ENCODE measurements around the gene DIABLO. TPM values are rescaled to one million over a fixed set of nuclear protein-coding genes. Genes with fewer than 3 reads are reported as not detected.
"Not testable (repeated sequence)": the region's sequence is repeated elsewhere in the genome, so short reads cannot be mapped to it uniquely, and the experiment has no call there.

Gene DIABLO
- total and polyA plus RNA-seq, 12 donors, result 18.1 to 68.6 (median 32.8) TPM

DNA sequence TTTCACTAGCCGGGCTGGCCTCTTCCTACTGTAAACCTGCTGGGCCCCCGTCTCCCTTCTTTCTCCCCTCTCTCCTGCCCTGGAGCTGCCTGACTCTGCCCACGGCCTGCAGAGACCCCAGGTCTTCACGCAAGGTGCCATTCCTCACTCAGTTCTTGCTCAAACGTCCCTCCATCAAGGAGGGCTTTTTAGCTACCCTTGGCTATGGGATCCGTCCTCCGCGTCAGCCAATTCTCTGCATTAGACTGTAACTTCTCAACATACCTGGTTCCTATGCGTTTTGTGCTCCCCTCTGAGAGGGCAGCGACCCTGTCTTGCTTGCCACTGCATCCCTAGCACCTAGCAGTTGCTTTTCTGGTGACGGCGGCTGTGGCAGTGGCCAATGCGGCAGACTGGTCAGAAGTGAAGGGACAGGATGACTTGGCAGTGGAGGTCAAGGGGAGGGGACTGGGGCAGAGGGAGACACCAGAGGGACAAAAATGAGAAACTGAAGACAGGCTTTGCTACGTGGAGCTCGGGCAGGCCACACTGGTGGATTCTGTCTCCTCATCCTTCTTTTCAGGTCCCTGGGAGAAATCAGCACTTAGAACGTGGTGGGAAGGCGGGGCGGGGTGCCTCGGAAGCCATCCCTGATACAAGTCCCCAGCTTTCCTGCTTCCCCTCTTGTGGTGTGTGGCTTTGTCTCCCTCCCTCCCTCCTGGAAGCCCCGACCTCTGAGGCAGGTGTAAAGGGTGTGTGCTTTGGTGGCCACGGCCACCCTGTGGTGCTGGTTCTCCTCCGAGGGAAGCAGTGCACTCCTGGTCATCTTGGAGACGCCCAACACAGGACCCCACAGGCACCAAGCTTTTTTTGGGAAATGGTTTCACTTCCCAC lies 20.6 kb downstream of the DIABLO start:
- no peak for DNase-seq
- no peak for TF ChIP-seq CTCF (IDR thresholded peaks at IDR 0.05)
- H3K4me3 ChIP-seq, result no peak overlapping the region
- no peaks in the 10 kb centered on the region for H3K9me3 ChIP-seq
- peaks cover 0 to 17% (median 10%) of the 10 kb centered on the region in 9 donors for H3K4me1 ChIP-seq
- intact Hi-C loops (cut with DNase I), result loop anchor here in 1 of 10 donors (10.0 kb wide), 1 partner anchor 150 kb away; no protein-coding TSS in a partner anchor
- 46 to 51% methylated on average over 23 of the region's 23 CpGs for WGBS, 2 donors
- ATAC-seq, result no peak
- no peak overlapping the region for H3K27ac ChIP-seq
- H3K36me3 ChIP-seq, result peaks cover 0 to 38% (median 21%) of the 10 kb centered on the region in 9 donors
- peaks cover 7 to 58% (median 48%) of the 10 kb centered on the region in 7 donors for H3K27me3 ChIP-seq

- DNase-seq (no peak), ATAC-seq (no peak)
- Histone ChIP-seq H3K27ac (no peak overlapping the region), H3K4me3 (peak overlapping the region in 9 of 10 donors; percentile 51 to 70 (median 59)), H3K36me3 (peaks cover 0 to 29% (median 21%) of the 10 kb centered on the region in 9 donors), H3K4me1 (peaks cover 0 to 17% (median 10%) of the 10 kb centered on the region in 9 donors), H3K9me3 (no peaks in the 10 kb centered on the region), H3K27me3 (peaks cover 7 to 67% (median 57%) of the 10 kb centered on the region in 7 donors)
- 12 to 15% methylated on average over 45 to 71 of the region's 71 CpGs for WGBS, 2 donors
- intact Hi-C loops (cut with DNase I), result loop anchor here in 2 of 10 donors (5.0 to 10.0 kb wide), 2 partner anchors 150 to 152 kb away; no protein-coding TSS in a partner anchor
- no peak for TF ChIP-seq CTCF (IDR thresholded peaks at IDR 0.05)
Measured at GRCh38 chr12:122204167-122205052, 21.4 kb downstream of the DIABLO start.

GRCh38 chr12:122203301-122204166 lies 22.3 kb downstream of the DIABLO start, which contains the start of gene B3GNT4:
B3GNT4 (plus strand) TSS chr12:122203709; CDS start chr12:122204619, 910 bp downstream.
- no peaks in the 10 kb centered on the region for H3K9me3 ChIP-seq
- DNase-seq, result peak; percentile 24 to 62
- WGBS, 2 donors, result 0 to 1% methylated on average over 51 to 104 of the region's 104 CpGs
- H3K4me3 ChIP-seq, result peak within 1 kb of the TSS; percentile 35 to 70 (median 58)
- TF ChIP-seq CTCF (IDR thresholded peaks at IDR 0.05), result no peak
- peak in 7 of 8 donors; percentile 44 to 73 (median 62) for ATAC-seq
- peaks cover 0 to 20% (median 14%) of the 10 kb centered on the region in 9 donors for H3K36me3 ChIP-seq
- H3K27me3 ChIP-seq, result peaks cover 7 to 72% (median 61%) of the 10 kb centered on the region in 7 donors
- no peak within 1 kb of the TSS for H3K27ac ChIP-seq
- peaks cover 0 to 17% (median 10%) of the 10 kb centered on the region in 9 donors for H3K4me1 ChIP-seq
- intact Hi-C loops (cut with DNase I), result loop anchor here in 2 of 10 donors (5.0 to 10.0 kb wide), 2 partner anchors 149 to 151 kb away; no protein-coding TSS in a partner anchor

DNA sequence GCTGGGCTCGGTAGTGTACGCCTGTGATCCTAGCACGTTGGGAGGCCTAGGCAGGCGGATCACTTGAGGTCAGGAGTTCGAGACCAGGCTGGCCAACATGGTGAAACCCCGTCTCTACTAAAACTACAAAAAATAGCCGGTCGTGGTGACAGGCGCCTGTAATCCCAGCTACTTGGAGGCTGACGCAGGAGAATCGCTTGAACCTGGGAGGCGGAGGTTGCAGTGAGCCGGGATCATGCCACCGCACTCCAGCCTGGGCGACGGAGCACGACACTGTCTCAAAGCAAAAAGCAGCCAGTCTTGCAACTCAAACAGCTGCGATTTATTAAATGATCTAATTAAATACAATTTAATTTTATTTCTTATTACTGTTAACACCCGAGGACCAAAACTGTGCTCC lies 23.0 kb downstream of the DIABLO start:
- WGBS, 2 donors, result 63 to 66% methylated on average over 19 of the region's 19 CpGs
- Histone ChIP-seq H3K4me1 (peaks cover 0 to 17% (median 10%) of the 10 kb centered on the region in 9 donors), H3K4me3 (peak overlapping the region; percentile 35 to 70 (median 58)), H3K27me3 (peaks cover 7 to 79% (median 67%) of the 10 kb centered on the region in 7 donors), H3K36me3 (peaks cover 0 to 13% (median 7%) of the 10 kb centered on the region in 9 donors)
- not testable (repeated sequence) for H3K27ac ChIP-seq, ATAC-seq, H3K9me3 ChIP-seq, DNase-seq
- intact Hi-C loops (cut with DNase I), result loop anchor here in 2 of 10 donors (5.0 to 10.0 kb wide), 2 partner anchors 148 to 151 kb away; no protein-coding TSS in a partner anchor

All from heart right ventricle (tissue), 16 donors.